Mesenchymal stem cell (in vitro differentiated cells and primary cell): ENCODE data around the gene MYL4.

ENCODE experiments used
- DNase-seq: peaks from one replicate; pipeline ENCODE4 v3.0.0-alpha.2; 2013
- H2AFZ ChIP-seq: one replicate; pipeline ENCODE4 v1.6.1; 2013; ENCODE audit warnings: low read depth, mild to moderate bottlenecking, control low read depth, inconsistent platforms, low read length, moderate library complexity
- H2AK5ac ChIP-seq: 2 replicates; pipeline ENCODE4 v1.6.1; 2013; ENCODE audit warnings: low read length, moderate library complexity, mild to moderate bottlenecking, inconsistent platforms; ENCODE audit not compliant: severe bottlenecking
- H2BK120ac ChIP-seq: one replicate; pipeline ENCODE4 v1.6.1; 2013; ENCODE audit warnings: low read depth, mild to moderate bottlenecking, inconsistent platforms, low read length, moderate library complexity
- H2BK12ac ChIP-seq, 2 experiments: one replicate each; pipeline ENCODE4 v1.6.1; 2013; ENCODE audit warnings: inconsistent platforms in 2 of 2, low read length in 2 of 2, mild to moderate bottlenecking in 2 of 2, moderate library complexity in 2 of 2, control low read depth in 1 of 2
- H2BK15ac ChIP-seq: one replicate; pipeline ENCODE4 v1.6.1; 2013; ENCODE audit warnings: mild to moderate bottlenecking, low read depth, inconsistent platforms; ENCODE audit not compliant: poor library complexity, severe bottlenecking
- H2BK5ac ChIP-seq: 2 replicates; pipeline ENCODE4 v1.6.1; 2013; ENCODE audit warnings: low read depth, mild to moderate bottlenecking, low read length, control low read depth, inconsistent platforms; ENCODE audit not compliant: poor library complexity, severe bottlenecking
- H3K14ac ChIP-seq, 2 experiments: one replicate each; pipeline ENCODE4 v1.6.1; 2013; ENCODE audit warnings: inconsistent platforms in 2 of 2, low read length in 2 of 2, control low read depth in 1 of 2, mild to moderate bottlenecking in 1 of 2, moderate library complexity in 1 of 2
- H3K18ac ChIP-seq, 2 experiments: one replicate each; pipeline ENCODE4 v1.6.1; 2013; ENCODE audit warnings: inconsistent platforms in 2 of 2, low read length in 2 of 2, control low read depth in 1 of 2, low read depth in 1 of 2, mild to moderate bottlenecking in 1 of 2
- H3K23ac ChIP-seq, 2 experiments: one replicate each; pipeline ENCODE4 v1.6.1; 2013; ENCODE audit warnings: inconsistent platforms in 2 of 2, low read length in 2 of 2, mild to moderate bottlenecking in 2 of 2, moderate library complexity in 2 of 2, control low read depth in 1 of 2
- H3K27ac ChIP-seq: 2 replicates; pipeline ENCODE4 v1.5.1; 2013; ENCODE audit warnings: mild to moderate bottlenecking, moderate library complexity, low read length, control low read depth, inconsistent platforms; ENCODE audit not compliant: poor library complexity, severe bottlenecking
- H3K27me3 ChIP-seq, 2 experiments: 2 replicates each; pipeline versions ENCODE4 v1.6.1 to v1.7.0; 2013; ENCODE audit warnings: low read length in 2 of 2, mild to moderate bottlenecking in 2 of 2, moderate library complexity in 2 of 2, control low read depth in 1 of 2, inconsistent platforms in 1 of 2; ENCODE audit not compliant: control insufficient read depth in 1 of 2, insufficient read depth in 1 of 2
- H3K36me3 ChIP-seq, 2 experiments: 2 replicates each; pipeline versions ENCODE4 v1.6.1 to v1.7.0; 2013; ENCODE audit warnings: low read length in 2 of 2, control low read depth in 1 of 2, inconsistent platforms in 1 of 2, low read depth in 1 of 2, mild to moderate bottlenecking in 1 of 2; ENCODE audit not compliant: insufficient read depth in 2 of 2, control insufficient read depth in 1 of 2
- H3K4ac ChIP-seq, 2 experiments: one replicate each; pipeline ENCODE4 v1.6.1; 2013; ENCODE audit warnings: inconsistent platforms in 2 of 2, low read length in 2 of 2, mild to moderate bottlenecking in 2 of 2, moderate library complexity in 2 of 2, control low read depth in 1 of 2, low read depth in 1 of 2
- H3K4me1 ChIP-seq: 2 replicates; pipeline ENCODE4 v1.6.1; 2013; ENCODE audit warnings: low read depth, low read length, control low read depth; ENCODE audit not compliant: control insufficient read depth, insufficient read depth
- H3K4me2 ChIP-seq: 2 replicates; pipeline ENCODE4 v1.6.1; 2013; ENCODE audit warnings: low read length, mild to moderate bottlenecking, inconsistent platforms; ENCODE audit not compliant: poor library complexity, severe bottlenecking
- H3K4me3 ChIP-seq, 2 experiments: 2 replicates each; pipeline versions ENCODE4 v1.5.1 to v1.7.0; 2013; ENCODE audit warnings: low read length in 2 of 2, mild to moderate bottlenecking in 2 of 2, control low read depth in 1 of 2, low read depth in 1 of 2; ENCODE audit not compliant: insufficient read depth in 1 of 2
- H3K79me1 ChIP-seq: replicated peaks from 2 replicates; pipeline ENCODE4 v1.6.1; 2013; ENCODE audit warnings: mild to moderate bottlenecking, control low read depth, low read length, inconsistent platforms; ENCODE audit not compliant: poor library complexity, severe bottlenecking
- H3K9ac ChIP-seq: 2 replicates; pipeline ENCODE4 v1.7.0; 2013; ENCODE audit warnings: mild to moderate bottlenecking, low read length, moderate library complexity
- H3K9me3 ChIP-seq: 2 replicates; pipeline ENCODE4 v1.7.0; 2013; ENCODE audit warnings: mild to moderate bottlenecking, low read length; ENCODE audit not compliant: control insufficient read depth
- H4K8ac ChIP-seq: one replicate; pipeline ENCODE4 v1.6.1; 2013; ENCODE audit warnings: inconsistent platforms, mild to moderate bottlenecking, low read length, moderate library complexity
- H4K91ac ChIP-seq: one replicate; pipeline ENCODE4 v1.6.1; 2013; ENCODE audit warnings: mild to moderate bottlenecking, low read length, inconsistent platforms
- WGBS: methylation state at CpG from one replicate; pipeline ENCODE4 v1.1.7; 2013; ENCODE audit warnings: mixed read lengths; 5-methylcytosine and 5-hydroxymethylcytosine counted together

Gene MYL4

DNA sequence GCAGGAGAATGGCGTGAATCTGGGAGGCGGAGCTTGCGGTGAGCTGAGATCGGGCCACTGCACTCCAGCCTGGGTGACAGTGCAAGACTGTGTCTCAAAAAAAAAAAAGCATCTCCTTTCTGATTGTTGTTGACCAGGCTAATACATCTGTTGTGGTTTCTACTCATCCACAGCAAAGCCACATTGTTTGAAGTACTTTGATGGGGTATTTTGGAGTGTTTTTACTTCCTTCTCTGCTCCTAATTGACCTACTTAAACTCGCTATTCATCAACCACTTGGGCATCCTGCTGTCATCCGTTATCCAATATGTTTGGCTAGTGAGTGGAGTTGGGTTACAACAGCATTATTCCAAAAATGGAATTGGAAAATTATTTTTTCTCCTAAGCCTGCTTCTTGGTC lies 16.6 kb upstream of the MYL4 start:
- peak; percentile 63 for DNase-seq
- 100% methylated on average over 4 of the region's 6 CpGs for WGBS
- no peak overlapping the region for H2BK15ac ChIP-seq
- H3K18ac ChIP-seq, result no peak overlapping the region
- H2BK120ac ChIP-seq, result no peak overlapping the region
- no peak overlapping the region for H4K8ac ChIP-seq
- H2BK5ac ChIP-seq, result peak overlapping the region; percentile 44
- H2AK5ac ChIP-seq, result no peak overlapping the region
- no peak overlapping the region for H2BK12ac ChIP-seq
- no peak overlapping the region for H3K9ac ChIP-seq
- H3K4me2 ChIP-seq, result no peak overlapping the region
- H2AFZ ChIP-seq, result no peak overlapping the region
- H3K79me1 ChIP-seq, result no peaks in the 10 kb centered on the region
- H3K14ac ChIP-seq, result no peak overlapping the region
- no peaks in the 10 kb centered on the region for H3K36me3 ChIP-seq
- no peak overlapping the region for H3K4me3 ChIP-seq
- H3K23ac ChIP-seq, result no peak overlapping the region
- no peaks in the 10 kb centered on the region for H3K4me1 ChIP-seq
- H3K27me3 ChIP-seq, result no peaks in the 10 kb centered on the region
- H3K4ac ChIP-seq, result no peak overlapping the region
- H3K27ac ChIP-seq, result no peak overlapping the region
- H3K9me3 ChIP-seq, result no peaks in the 10 kb centered on the region
- no peak overlapping the region for H4K91ac ChIP-seq

DNA sequence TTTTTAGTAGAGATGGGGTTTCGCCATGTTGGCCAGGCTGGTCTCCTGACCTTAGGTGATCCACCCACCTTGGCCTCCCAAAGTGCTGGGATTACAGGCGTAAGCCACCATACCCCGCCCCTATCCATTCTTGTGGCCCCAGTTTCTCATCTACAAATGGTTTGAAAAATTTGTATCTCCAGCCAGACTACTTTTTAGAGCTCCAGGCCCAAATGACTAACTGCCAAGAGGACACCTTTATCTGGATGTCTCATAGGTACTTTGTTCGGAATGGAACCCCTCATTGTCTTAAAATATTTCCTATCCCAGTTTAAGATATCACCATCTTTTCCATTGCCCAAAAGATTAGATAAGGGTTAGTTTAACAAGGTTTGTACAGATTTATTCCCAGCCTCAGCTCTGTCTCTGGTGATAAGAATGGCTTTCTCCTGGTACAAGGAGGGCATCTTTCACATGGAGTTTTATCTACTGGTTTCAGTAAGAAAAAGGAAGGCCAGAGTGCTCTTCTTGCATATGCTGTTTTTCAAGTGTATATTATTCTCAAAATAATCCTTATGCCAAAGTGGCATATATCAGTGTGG lies 15.1 kb upstream of the MYL4 start:
- no peak overlapping the region for H2AK5ac ChIP-seq
- H3K27me3 ChIP-seq, result no peaks in the 10 kb centered on the region
- no peak overlapping the region for H3K4me2 ChIP-seq
- no peaks in the 10 kb centered on the region for H3K9me3 ChIP-seq
- no peak overlapping the region for H3K18ac ChIP-seq
- H2AFZ ChIP-seq, result no peak overlapping the region
- 97% methylated on average over 3 of the region's 4 CpGs for WGBS
- H4K91ac ChIP-seq, result no peak overlapping the region
- H3K79me1 ChIP-seq, result no peaks in the 10 kb centered on the region
- H3K36me3 ChIP-seq, result no peaks in the 10 kb centered on the region
- H3K9ac ChIP-seq, result no peak overlapping the region
- no peak overlapping the region for H3K14ac ChIP-seq
- no peaks in the 10 kb centered on the region for H3K4me1 ChIP-seq
- H3K4ac ChIP-seq, result no peak overlapping the region
- no peak overlapping the region for H3K23ac ChIP-seq
- H2BK120ac ChIP-seq, result no peak overlapping the region
- no peak overlapping the region for H2BK15ac ChIP-seq
- DNase-seq, result no peak
- H3K4me3 ChIP-seq, result no peak overlapping the region
- H2BK5ac ChIP-seq, result no peak overlapping the region
- no peak overlapping the region for H4K8ac ChIP-seq
- no peak overlapping the region for H2BK12ac ChIP-seq
- H3K27ac ChIP-seq, result no peak overlapping the region

DNA sequence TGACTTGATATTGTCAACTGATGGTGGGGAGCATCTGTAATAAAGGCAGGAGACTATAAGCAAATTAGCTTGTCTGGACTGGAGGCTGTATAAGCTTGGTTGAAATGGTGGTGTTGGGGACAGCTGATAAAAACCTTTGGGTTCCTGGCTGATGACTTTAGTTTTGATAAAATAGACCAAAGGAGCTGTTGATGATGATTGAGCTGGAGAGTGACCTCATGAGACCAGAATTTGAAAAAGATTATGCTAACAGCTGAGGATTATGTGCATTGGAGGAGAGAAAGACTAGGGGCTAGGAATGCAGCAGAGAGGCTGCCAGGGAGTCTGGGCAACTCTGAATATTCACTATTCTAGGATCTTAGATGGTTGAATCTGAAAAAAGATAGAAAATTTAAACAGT lies 11.3 kb upstream of the MYL4 start:
- H3K9me3 ChIP-seq, result no peaks in the 10 kb centered on the region
- H3K9ac ChIP-seq, result no peak overlapping the region
- no peak overlapping the region for H3K23ac ChIP-seq
- no peak overlapping the region for H3K4ac ChIP-seq
- H2AK5ac ChIP-seq, result no peak overlapping the region
- peaks cover 4% of the 10 kb centered on the region for H3K4me1 ChIP-seq
- H4K8ac ChIP-seq, result no peak overlapping the region
- no peak overlapping the region for H2BK5ac ChIP-seq
- no peaks in the 10 kb centered on the region for H3K27me3 ChIP-seq
- H3K4me3 ChIP-seq, result no peak overlapping the region
- no peaks in the 10 kb centered on the region for H3K79me1 ChIP-seq
- no peak overlapping the region for H2BK120ac ChIP-seq
- H3K18ac ChIP-seq, result no peak overlapping the region
- H4K91ac ChIP-seq, result no peak overlapping the region
- H3K14ac ChIP-seq, result no peak overlapping the region
- H3K36me3 ChIP-seq, result no peaks in the 10 kb centered on the region
- H2BK12ac ChIP-seq, result no peak overlapping the region
- H3K27ac ChIP-seq, result no peak overlapping the region
- H2BK15ac ChIP-seq, result no peak overlapping the region
- no peak overlapping the region for H2AFZ ChIP-seq
- no peak overlapping the region for H3K4me2 ChIP-seq
- no peak for DNase-seq

DNA sequence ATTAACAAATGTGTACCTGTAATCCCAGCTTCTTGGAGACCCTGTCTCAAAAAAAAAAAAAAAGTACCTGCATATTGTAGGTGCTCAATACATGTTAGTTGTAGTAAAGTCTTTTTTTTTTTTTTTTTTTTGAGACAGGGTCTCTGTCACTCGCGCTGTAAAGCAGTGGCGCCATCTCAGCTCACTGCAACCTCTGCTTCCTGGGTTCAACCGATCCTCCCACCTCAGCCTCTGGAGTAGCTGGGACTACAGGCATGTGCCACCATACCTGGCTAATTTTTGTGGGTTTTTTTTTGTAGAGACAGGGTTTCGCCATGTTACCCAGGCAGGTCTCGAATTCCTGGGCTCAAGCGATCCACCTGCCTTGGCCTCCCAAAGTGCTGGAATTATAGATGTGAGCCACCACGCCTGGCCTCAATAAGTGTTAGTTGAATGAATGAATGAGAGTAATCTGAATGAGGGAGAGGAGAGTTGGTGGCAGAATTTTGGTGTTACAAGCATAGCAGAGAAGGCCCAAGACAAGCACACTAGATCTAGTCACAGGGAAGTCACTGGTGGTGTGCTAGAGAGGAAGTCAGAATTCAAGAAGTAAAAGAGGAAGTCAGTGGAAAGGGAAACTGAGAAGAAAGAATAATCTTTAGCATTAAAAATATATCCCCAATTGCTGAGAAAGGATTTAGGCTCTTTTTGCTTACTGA lies 9.4 kb upstream of the MYL4 start:
- Histone ChIP-seq H3K27me3 (no peaks in the 10 kb centered on the region), H3K18ac (no peak overlapping the region), H3K23ac (no peak overlapping the region), H3K4me3 (no peak overlapping the region), H3K9me3 (no peaks in the 10 kb centered on the region), H3K79me1 (no peaks in the 10 kb centered on the region), H2BK12ac (no peak overlapping the region), H4K8ac (no peak overlapping the region), H3K36me3 (no peaks in the 10 kb centered on the region), H2BK15ac (no peak overlapping the region), H2AK5ac (no peak overlapping the region), H3K4me2 (no peak overlapping the region), H3K4ac (no peak overlapping the region), H3K9ac (no peak overlapping the region), H3K14ac (no peak overlapping the region), H3K4me1 (peaks cover 9% of the 10 kb centered on the region), H2BK5ac (no peak overlapping the region), H2BK120ac (no peak overlapping the region), H2AFZ (no peak overlapping the region), H4K91ac (no peak overlapping the region), H3K27ac (no peak overlapping the region)
- DNase-seq, result no peak
- WGBS, result 98% methylated on average over 7 of the region's 8 CpGs
